ENCODE data around the gene MYO1A.
A peak's percentile ranks its signal among the peaks of the same experiment; 100 is the strongest.

MYO1A gene

DNA sequence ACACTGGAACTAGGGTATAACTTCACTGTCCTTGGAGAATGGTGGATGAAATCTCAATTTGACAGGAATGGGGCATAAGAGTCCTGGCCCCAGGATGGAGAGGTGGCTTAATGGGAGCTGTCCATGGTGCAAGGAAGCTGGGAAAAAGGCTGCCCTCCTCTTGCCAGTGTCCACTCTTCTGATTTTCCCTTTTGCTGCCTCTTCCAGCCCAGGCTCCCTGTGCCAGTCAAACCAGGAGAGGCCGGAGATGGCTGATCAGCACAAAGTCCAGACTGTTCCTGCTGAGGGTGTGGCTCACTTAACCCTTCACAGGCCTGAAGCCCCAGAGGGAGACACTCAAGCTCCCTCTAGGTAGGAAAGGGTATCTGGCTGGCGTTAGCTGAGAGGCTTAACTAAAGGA, at the start of gene MYO1A:
MYO1A (minus strand) TSS at position 240 of the 400 bp plus-strand sequence. CDS start 1,806 bp downstream, outside the sequence.
- DNase-seq (ENCODE audit: low read depth in 3 of 3): no peak

DNA sequence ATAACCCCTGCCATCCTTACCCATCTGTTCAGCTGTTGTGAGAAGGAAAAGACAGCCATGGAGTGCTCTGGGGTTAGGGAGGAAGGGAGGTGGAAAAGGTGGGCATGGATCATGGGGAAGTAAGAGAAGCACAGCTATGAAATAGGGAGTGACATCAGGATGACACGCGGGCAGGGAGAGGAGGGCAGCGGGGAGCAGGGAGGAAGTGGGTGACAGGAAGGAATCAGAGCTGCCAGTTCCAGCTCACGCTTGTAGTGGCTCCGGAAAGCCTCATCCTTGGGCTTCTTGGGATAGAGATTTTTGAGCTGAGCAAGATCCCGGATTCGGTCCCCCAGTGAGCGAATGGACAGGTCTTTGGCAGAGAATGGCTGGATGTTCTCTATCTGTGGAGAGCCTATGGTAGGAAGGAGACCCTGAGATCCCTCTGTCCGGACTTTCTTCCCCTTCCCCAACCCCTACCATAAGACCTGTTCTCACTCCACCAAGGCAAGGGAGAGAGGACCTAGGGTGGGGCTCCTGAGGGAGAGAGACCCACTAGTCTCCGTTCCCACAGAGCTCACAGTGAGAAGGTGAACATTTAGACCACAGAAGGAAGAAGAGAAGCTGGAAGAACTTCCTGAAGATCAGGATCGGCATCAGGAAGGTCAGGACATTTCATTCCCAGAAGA, 49.3 kb upstream of the MYO1A start:
- DNase-seq (ENCODE audit: low read depth in 3 of 3): no peak

DNA sequence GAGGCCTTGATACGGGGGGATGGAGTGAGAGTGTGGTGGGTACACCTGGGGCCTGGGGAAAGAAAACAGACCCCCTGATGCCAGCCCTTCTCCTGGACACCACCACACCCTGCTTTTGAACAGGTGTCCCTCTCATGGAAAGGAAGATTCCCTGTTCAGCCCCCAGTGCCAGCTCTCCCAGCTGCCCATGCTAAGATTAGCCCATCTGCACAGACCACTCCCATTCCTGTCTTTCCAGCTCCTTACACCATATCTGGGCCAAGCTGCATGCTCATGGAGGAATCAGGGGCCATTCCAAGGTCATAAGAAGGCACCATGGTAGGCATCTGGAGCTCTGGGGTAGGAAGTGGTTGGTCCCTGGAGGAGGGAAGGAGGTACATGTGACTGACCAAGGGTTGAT, 48.6 kb upstream of the MYO1A start:
- no peak for DNase-seq (ENCODE audit: low read depth in 3 of 3)

DNA sequence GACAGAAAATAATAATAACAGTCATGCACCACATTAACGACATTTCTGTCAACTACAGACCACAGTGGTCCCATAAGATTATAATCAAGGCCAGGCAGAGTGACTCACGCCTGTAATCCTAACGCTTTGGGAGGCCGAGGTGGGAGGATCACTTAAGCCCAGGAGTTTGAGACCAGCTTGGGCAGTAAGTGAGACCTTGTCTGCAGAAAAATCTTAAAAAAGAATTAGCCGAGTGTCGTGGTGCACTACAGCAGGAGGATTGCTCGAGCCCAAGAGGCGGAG, 47.6 kb upstream of the MYO1A start:
- no peak for DNase-seq (ENCODE audit: low read depth in 3 of 3)

- DNase-seq (ENCODE audit: low read depth in 3 of 3): no peak
Observed at GRCh38 chr12:57096748-57097553, 47.0 kb upstream of the MYO1A start.

DNA sequence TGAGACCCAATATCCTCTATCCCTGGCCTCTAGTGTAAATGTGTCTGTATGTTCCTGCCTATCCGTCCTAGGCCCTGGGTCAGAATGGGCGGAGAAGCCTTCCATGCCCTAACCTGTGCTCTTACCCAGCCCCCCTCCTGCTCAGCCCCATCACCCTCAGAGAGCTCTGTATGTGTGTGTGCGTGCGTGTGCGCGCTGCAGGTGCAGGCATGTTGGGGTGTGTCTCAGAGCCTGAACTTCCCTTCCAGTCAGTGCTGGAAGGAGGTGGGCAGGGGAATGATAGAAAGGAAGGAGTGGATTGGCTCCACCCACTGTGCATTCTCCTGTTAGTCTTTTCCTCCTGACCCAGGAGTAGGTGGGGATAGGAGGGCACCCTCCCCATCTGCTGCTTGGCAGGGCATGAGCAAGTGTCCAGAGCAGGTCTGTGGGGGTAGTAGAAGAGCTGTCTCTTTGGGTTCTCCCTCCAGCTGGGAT, 46.2 kb upstream of the MYO1A start:
- DNase-seq (ENCODE audit: low read depth in 3 of 3): no peak

DNA sequence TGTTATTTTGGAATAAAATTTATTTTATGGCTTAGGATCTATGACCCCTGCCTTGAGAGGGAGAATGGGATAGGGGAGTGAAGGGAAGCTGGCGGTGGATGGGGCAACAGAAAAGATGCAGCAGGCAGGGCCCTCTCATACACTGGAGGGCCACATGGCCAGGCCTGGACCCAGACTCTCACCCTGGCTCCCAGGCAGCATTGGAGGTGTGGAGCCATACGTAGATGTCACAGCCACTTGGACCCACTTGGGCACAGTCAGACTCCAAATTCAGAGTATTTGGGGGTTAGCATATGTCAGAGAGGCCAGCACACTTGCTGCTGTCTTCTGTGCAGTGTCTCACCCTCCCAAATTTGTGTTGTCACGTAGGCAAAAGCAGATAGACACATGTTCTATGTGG, 45.5 kb upstream of the MYO1A start:
- DNase-seq (ENCODE audit: low read depth in 3 of 3): no peak

GRCh38 chr12:57094208-57095160, 44.6 kb upstream of the MYO1A start:
- DNase-seq (ENCODE audit: low read depth in 3 of 3): no peak

DNA sequence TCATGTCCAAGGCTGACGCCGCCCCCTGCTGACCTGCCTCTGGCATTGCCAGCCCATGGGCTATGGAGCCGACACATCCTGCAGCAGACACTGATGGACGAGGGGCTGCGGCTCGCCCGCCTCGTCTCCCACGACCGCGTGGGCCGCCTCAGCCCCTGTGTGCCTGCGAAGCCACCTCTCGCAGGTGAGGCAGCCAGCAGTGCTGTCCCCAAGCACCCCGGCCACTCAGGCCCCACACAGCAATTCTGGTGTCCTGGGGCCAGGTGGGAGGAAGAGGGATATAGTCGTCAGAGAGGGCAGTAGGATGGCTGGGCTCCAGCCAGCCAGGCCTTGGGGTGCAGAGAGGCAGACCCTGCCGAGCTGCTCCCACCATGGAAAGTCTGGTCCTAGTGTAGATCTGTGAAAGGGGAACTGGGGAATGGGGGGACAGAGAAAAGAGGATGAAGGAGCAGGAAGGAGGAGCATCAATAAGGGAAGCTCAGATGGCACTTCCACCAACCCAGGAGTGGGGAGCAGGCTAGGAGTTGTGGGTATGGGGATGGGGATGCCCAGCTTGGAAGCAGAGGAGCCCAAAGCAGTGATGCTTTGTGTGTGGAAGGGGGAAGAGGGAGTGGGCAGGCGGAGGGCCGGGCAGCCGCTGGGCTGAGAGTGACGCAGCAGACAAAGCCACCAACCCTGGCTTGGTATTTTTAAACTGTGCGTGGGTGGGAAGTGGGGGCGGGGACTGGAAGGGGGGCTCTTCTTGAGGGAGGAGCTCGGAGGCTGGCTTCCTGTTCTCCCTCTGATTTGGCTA, 43.7 kb upstream of the MYO1A start:
- peak in 2 of 3 donors; percentile 46 to 72 for DNase-seq (ENCODE audit: low read depth in 3 of 3)

GRCh38 chr12:57092876-57093414, 43.0 kb upstream of the MYO1A start:
- DNase-seq (ENCODE audit: low read depth in 3 of 3): no peak

DNA sequence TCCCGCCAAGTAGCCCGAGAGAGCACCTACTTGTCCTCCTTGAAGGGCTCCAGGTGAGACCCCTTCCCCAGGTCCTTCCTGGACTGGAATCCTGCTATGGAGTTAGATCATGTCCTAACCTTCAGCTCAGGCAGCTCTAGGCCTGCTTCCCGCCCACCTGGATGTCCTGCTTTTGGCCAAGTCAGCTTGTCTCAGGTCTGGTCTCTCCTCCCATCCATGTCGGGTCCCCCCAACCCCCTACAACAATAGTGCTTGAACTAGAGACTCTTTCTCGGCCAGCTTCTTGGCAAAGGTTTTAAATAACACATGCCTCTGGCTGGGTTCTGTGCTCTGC, 42.6 kb upstream of the MYO1A start:
- DNase-seq (ENCODE audit: low read depth in 3 of 3): no peak

DNA sequence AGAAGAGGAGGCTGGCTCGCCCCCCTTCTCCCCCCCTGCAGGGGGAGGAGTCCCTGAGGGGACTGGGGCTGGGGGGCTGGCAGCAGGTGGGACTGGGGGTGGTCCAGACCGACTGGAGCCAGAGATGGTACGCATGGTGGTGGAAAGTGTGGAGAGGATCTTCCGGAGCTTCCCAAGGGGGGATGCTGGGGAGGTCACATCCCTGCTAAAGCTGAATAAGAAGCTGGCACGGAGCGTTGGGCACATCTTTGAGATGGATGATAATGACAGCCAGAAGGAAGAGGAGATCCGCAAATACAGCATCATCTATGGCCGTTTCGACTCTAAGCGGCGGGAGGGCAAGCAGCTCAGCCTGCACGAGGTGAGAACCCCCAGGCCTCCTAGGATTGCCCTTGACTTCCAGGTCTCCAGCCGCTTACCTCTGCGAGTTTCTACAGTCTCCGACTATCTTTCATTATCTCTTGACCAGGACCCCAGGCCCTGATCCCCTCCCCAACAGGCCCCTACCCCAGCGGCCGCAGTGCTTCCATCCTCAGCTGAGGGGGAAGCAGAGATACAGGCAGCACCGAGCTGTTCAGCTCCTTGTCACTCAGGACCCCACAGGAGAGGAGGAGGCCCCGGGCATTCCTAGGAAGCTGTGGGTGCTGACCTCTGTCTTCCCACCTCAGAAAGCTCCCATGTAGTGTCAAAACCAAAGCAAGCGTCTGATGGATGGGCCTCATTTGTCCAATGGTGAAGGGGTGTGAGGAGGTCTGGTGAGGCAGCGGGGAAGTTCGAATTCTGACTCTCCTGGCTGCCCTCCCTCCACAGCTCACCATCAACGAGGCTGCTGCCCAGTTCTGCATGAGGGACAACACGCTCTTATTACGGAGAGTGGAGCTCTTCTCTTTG, 42.0 kb upstream of the MYO1A start:
- no peak for DNase-seq (ENCODE audit: low read depth in 3 of 3)

DNA sequence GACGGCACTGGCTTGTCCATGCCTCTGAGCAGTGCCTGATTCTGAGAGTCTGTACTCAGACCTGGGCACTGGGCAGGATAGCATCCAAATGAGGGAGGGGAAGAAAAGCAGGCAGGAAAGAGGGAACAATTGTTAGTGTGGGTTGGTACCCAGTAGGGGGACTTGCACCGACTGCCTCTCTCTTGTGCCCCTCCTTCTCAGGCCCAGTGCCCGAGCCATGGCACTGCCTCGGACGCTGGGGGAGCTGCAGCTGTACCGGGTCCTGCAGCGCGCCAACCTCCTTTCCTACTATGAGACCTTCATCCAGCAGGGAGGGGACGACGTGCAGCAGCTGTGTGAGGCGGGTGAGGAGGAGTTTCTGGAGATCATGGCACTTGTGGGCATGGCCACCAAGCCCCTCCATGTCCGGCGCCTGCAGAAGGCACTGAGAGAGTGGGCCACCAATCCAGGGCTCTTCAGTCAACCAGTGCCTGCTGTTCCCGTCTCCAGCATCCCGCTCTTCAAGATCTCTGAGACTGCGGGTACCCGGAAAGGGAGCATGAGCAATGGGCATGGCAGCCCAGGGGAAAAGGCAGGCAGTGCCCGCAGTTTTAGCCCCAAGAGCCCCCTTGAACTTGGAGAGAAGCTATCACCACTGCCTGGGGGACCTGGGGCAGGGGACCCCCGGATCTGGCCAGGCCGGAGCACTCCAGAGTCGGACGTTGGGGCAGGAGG, 41.2 kb upstream of the MYO1A start:
- no peak for DNase-seq (ENCODE audit: low read depth in 3 of 3)

GRCh38 chr12:57090490-57090889, 40.6 kb upstream of the MYO1A start:
- no peak for DNase-seq (ENCODE audit: low read depth in 3 of 3)

DNA sequence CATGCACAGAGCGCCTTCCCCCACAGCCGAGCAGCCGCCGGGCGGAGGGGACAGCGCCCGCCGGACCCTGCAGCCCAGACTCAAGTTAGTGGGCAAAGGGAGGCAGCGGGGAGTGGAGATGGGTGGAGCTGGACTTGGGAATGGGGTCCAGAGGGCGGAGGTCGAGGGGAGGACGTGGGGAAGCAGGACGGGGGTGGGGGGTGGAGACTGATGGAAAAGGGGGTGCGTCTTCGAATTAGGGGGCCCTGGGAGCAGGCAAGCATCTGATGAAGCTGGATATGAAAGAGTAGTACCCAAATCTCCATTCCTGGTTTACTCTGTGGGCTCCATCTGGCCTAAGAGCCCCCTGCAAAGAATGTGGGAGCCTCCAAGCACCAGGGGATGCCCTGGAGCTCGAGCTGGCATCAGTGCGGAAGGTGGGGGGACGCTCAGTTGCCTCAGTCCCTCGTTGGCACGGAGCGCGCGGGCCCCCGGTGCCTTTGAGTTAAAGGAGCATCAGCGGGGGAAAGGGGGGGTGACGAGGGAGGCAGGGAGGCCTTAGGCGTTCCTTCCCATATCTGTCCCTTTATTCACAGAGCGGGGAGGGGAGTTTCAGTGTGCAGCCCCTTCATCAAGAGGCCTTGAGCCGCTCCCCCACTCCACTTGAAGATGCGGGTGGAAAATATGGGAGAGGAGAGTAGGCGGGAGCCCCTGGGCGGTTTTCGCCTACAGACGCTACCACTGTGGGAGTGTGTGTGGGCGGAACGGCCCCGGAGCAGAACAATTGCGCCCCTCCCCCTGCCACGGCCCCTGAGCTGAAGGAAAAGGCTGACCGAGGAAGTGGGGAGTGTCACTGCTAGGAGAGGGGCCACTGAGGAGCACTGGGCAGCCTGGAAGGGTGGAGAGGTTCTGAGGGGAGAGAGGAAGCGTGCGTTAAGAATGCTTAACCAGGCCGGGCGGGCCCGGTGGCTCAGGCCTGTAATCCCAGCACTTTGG, 39.6 kb upstream of the MYO1A start:
- no peak for DNase-seq (ENCODE audit: low read depth in 3 of 3)

GRCh38 chr12:57088354-57089270, 38.7 kb upstream of the MYO1A start, which contains the start of gene NAB2:
Gene NAB2 (plus strand): TSS chr12:57089114. CDS start chr12:57089272, 158 bp downstream.
- peak; percentile 74 to 95 (median 77) for DNase-seq (ENCODE audit: low read depth in 3 of 3)

DNA sequence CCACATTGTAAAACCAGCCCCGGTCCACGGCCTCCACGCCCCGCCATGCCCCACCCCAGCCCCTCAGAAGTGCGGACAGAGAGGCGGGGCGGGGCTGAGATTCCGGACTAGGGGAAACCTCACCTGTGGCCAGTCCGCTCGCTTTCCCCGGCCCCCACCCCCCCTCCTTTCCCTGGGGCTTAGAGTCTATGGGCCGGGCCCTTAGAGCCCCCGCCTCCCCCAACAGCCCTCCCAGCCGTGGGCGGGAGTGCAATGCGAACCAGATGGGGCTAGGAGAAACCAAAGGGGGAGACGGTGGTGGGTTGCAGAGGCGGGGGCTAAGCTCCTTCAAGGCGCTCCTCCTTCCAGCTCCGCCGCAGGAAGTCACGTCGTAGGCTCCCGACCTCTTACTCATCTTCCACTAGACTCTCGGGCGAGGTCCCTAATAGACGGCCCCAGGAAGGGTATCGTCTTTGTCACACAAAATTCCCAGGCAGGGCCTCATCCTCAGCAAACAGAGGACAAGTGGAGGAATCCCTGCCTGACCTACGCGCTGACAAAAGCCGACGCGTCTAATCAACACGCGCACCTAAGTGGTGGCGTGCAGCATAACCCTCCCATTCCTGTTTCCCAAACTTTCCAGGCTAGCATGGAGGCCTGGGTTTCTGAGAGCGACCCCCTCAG, 37.9 kb upstream of the MYO1A start:
- peak; percentile 77 to 84 (median 83) for DNase-seq (ENCODE audit: low read depth in 3 of 3)
